ENCODE results near the gene GSS. TPM values are rescaled to one million over a fixed set of nuclear protein-coding genes. Genes with fewer than 3 reads are reported as not detected.
"Not testable (repeated sequence)": the region's sequence is repeated elsewhere in the genome, so short reads cannot be mapped to it uniquely, and the experiment has no call there.

GSS gene
- total and polyA plus RNA-seq, 3 experiments from 2014 or later: 38.8 to 65.2 (median 63.0) TPM

DNA sequence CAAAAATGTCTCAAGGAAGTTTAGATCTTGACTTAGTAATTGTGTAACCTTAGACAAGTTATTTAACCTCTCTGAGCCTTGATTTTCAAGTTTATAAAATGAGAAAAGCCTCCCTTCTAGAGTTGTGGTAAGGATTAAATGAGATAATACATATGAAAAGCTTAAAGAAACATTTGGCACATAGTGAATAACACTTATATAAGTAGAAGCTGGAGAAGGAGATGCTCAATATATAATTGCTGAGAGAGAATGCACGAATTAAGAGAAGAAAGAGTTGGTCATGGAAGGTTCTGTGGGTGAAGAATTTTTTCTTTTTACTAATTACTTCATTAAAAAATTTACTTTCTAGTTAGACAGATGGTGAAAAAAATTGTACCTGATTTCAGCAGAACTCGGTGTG is 73.9 kb downstream of the GSS start:
- CTCF ChIA-PET: no interaction called here
- Histone ChIP-seq H3K4me3 (ENCODE audit: low read length) (no peak overlapping the region), H3K27ac (ENCODE audit: low read depth, low read length) (no peak overlapping the region), H3K4me1 (ENCODE audit: insufficient read depth, low read length) (peaks cover 12% of the 10 kb centered on the region), H3K27me3 (ENCODE audit: insufficient read depth, low read length, poor library complexity, severe bottlenecking) (no peaks in the 10 kb centered on the region), H3K36me3 (ENCODE audit: insufficient read depth, low read length) (peaks cover 2% of the 10 kb centered on the region), H3K9me3 (ENCODE audit: low read length) (no peaks in the 10 kb centered on the region)
- Mint-ChIP-seq H3K4me3 (peak overlapping the region in 1 of 7 donors; percentile 4), H3K9me3 (no peaks in the 10 kb centered on the region), H3K27me3 (no peaks in the 10 kb centered on the region), H3K27ac (peak overlapping the region in 2 of 8 donors; percentile 2 to 10), H3K36me3 (peaks cover 0 to 9% (median 0%) of the 10 kb centered on the region in 3 donors), H3K4me1 (peaks cover 7 to 10% (median 9%) of the 10 kb centered on the region in 3 donors)
- POLR2A ChIA-PET: no interaction called here
- DNase-seq: no peak

DNA sequence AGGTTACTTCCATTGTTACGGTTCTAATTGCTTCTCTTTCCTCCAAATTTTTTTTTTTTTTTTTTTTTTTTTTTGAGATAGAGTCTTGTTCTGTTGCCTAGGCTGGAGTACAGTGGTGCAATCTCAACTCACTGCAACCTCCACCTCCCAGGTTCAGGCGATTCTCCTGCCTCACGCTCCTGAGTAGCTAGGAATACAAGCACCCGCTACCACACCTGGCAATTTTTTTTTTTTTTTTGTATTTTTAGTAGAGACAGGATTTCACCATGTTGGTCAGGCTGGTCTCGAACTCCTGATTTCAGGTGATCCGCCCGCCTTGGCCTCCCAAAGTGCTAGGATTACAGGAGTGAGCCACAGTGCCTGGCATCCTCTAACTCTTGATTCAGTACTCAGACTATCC is 74.6 kb downstream of the GSS start:
- not testable (repeated sequence) for H3K27me3 ChIP-seq (ENCODE audit: insufficient read depth, low read length, poor library complexity, severe bottlenecking); H3K4me3 Mint-ChIP-seq; H3K4me3 ChIP-seq (ENCODE audit: low read length); H3K27ac ChIP-seq (ENCODE audit: low read depth, low read length); H3K27me3 Mint-ChIP-seq; DNase-seq; H3K9me3 ChIP-seq (ENCODE audit: low read length); H3K9me3 Mint-ChIP-seq; H3K36me3 Mint-ChIP-seq; H3K27ac Mint-ChIP-seq; H3K36me3 ChIP-seq (ENCODE audit: insufficient read depth, low read length)
- ChIA-PET POLR2A (interaction anchor here (0.7 kb wide), 2 partner anchors 24 to 352 kb away, joined by 3 to 11 read pairs; no protein-coding TSS in a partner anchor), CTCF (interaction anchor here (1.2 to 1.3 kb wide), 2 partner anchors 215 to 264 kb away, joined by 3 read pairs; no protein-coding TSS in a partner anchor)
- H3K4me1 ChIP-seq (ENCODE audit: insufficient read depth, low read length): peaks cover 13% of the 10 kb centered on the region
- peaks cover 11 to 15% (median 13%) of the 10 kb centered on the region in 3 donors for H3K4me1 Mint-ChIP-seq

- ChIA-PET CTCF (interaction anchor here (0.9 to 1.3 kb wide), 3 partner anchors 18 to 265 kb away, joined by 3 read pairs; no protein-coding TSS in a partner anchor), POLR2A (interaction anchor here (0.7 kb wide), 1 partner anchor 25 kb away, joined by 3 read pairs; no protein-coding TSS in a partner anchor)
- no peaks in the 10 kb centered on the region for H3K27me3 ChIP-seq (ENCODE audit: insufficient read depth, low read length, poor library complexity, severe bottlenecking)
- peaks cover 19% of the 10 kb centered on the region for H3K4me1 ChIP-seq (ENCODE audit: insufficient read depth, low read length)
- no peak overlapping the region for H3K4me3 ChIP-seq (ENCODE audit: low read length)
- Mint-ChIP-seq H3K4me1 (peaks cover 17 to 21% (median 18%) of the 10 kb centered on the region in 3 donors), H3K4me3 (no peak overlapping the region), H3K9me3 (no peaks in the 10 kb centered on the region), H3K36me3 (peaks cover 0 to 9% (median 0%) of the 10 kb centered on the region in 3 donors), H3K27ac (no peak overlapping the region), H3K27me3 (peaks cover 0 to 4% of the 10 kb centered on the region in 2 donors)
- H3K36me3 ChIP-seq (ENCODE audit: insufficient read depth, low read length): no peaks in the 10 kb centered on the region
- no peak overlapping the region for H3K27ac ChIP-seq (ENCODE audit: low read depth, low read length)
- no peaks in the 10 kb centered on the region for H3K9me3 ChIP-seq (ENCODE audit: low read length)
- DNase-seq: no peak
Observed at GRCh38 chr20:34880215-34880850, 75.3 kb downstream of the GSS start.

Other genes starting within 250 kb of the GSS start
- gene NCOA6, start 130.2 kb downstream of the GSS start, total RNA-seq: 10 to 100 TPM; 22.7 to 23.1 TPM
- 11.4 TPM for gene NCOA6, start 130.2 kb downstream of the GSS start, polyA plus RNA-seq
- gene GGT7, start 83.0 kb downstream of the GSS start, total RNA-seq: 1 to 10 TPM; 8.2 to 10.0 TPM
- gene GGT7, start 83.0 kb downstream of the GSS start, polyA plus RNA-seq: 1.7 TPM
- gene ACSS2, start 79.2 kb downstream of the GSS start, total RNA-seq: 1 to 10 TPM; 6.0 to 7.2 TPM
- gene ACSS2, start 79.2 kb downstream of the GSS start, polyA plus RNA-seq: 5.3 TPM
- gene MYH7B, start 62 bp upstream of the GSS start, total RNA-seq: under 1 TPM; 0.16 to 0.48 TPM
- 0.26 TPM for gene MYH7B, start 62 bp upstream of the GSS start, polyA plus RNA-seq
- gene TRPC4AP, start 137.0 kb upstream of the GSS start, total RNA-seq: 10 to 100 TPM; 51.2 to 53.4 TPM
- gene TRPC4AP, start 137.0 kb upstream of the GSS start, polyA plus RNA-seq: 59.8 TPM
- 10 to 100 TPM; 19.3 to 20.1 TPM for gene EDEM2, start 191.5 kb upstream of the GSS start, total RNA-seq
- 48.4 TPM for gene EDEM2, start 191.5 kb upstream of the GSS start, polyA plus RNA-seq
- 1 to 10 TPM; 2.6 to 2.7 TPM for gene PROCR, start 216.3 kb upstream of the GSS start, total RNA-seq
- gene PROCR, start 216.3 kb upstream of the GSS start, polyA plus RNA-seq: 10.7 TPM